ENCODE results near the gene C4orf46.

GRCh38 chr4:158681629-158682028, 9.9 kb upstream of the C4orf46 start:
- no peak for TF ChIP-seq EZH2 (IDR thresholded peaks at IDR 0.05; ENCODE audit: insufficient read depth, low read length)
- TF ChIP-seq, protein P1, sequence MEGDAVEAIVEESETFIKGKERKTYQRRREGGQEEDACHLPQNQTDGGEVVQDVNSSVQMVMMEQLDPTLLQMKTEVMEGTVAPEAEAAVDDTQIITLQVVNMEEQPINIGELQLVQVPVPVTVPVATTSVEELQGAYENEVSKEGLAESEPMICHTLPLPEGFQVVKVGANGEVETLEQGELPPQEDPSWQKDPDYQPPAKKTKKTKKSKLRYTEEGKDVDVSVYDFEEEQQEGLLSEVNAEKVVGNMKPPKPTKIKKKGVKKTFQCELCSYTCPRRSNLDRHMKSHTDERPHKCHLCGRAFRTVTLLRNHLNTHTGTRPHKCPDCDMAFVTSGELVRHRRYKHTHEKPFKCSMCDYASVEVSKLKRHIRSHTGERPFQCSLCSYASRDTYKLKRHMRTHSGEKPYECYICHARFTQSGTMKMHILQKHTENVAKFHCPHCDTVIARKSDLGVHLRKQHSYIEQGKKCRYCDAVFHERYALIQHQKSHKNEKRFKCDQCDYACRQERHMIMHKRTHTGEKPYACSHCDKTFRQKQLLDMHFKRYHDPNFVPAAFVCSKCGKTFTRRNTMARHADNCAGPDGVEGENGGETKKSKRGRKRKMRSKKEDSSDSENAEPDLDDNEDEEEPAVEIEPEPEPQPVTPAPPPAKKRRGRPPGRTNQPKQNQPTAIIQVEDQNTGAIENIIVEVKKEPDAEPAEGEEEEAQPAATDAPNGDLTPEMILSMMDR (IDR thresholded peaks at IDR 0.05; ENCODE audit: insufficient read depth, low read depth, low read length) = no peak

Data from astrocyte (in vitro differentiated cells and primary cell).